ENCODE measurements around the gene KLHL2.

GRCh38 chr4:165367040-165367439 lies 159.7 kb downstream of the KLHL2 start:
- TF ChIP-seq CTCF (IDR thresholded peaks at IDR 0.05) (no peak), POLR2A (IDR thresholded peaks at IDR 0.05) (no peak), EP300 (IDR thresholded peaks at IDR 0.05) (no peak), POLR2AphosphoS5 (IDR thresholded peaks at IDR 0.05) (no peak)
